HCT116 (cell line): ENCODE measurements around the gene GLT6D1. TPM values are rescaled to one million over a fixed set of nuclear protein-coding genes. Genes with fewer than 3 reads are reported as not detected.

Experiments
- ATAC-seq: fragments of 200-7000 bp; cut with Tn5 transposase; 2 replicates; pipeline ENCODE4 v1.9.1; 2020; ENCODE audit warnings: mild to moderate bottlenecking, moderate library complexity
- BruUV-seq: library from RNA; stranded (reverse); fragments of 400-500 nt; replicated peaks from 2 replicates; lab custom pipeline; 2021; lab: Mats Ljungman, UMichigan
- CTCF ChIA-PET: fragments of 300-600 bp; sonication (Branson Sonifier 250); formaldehyde crosslinking; loops from one replicate; lab custom pipeline; 2021; ENCODE audit warnings: antibody characterized with exemption; lab: Charles Lee
- POLR2A ChIA-PET: fragments of 300-600, 350-600 bp; sonication (Branson Sonifier 250); formaldehyde crosslinking; loops from one replicate; lab custom pipeline; 2021; ENCODE audit warnings: antibody characterized with exemption; lab: Charles Lee
- RAD21 ChIA-PET, 2 experiments: fragments of 300-600 bp; sonication (Branson Sonifier 250); formaldehyde crosslinking; loops; one replicate each; lab custom pipeline; 2023; ENCODE audit warnings: low total read pairs in 2 of 2; ENCODE audit not compliant: uncharacterized antibody in 2 of 2, unreplicated experiment in 2 of 2, low non-redundant PET in 1 of 2; lab: Charles Lee
- DNase-seq: peaks from one replicate; pipeline ENCODE4 v3.0.0-alpha.2; 2010; ENCODE audit warnings: low read depth, low spot score
- H2AFZ ChIP-seq: fragments of 200-600 bp; shearing (Covaris generic), sonication (generic); 2 replicates; pipeline ENCODE4 v1.6.1; 2017; ENCODE audit warnings: low read depth, mixed run types, mixed read lengths, antibody characterized with exemption, low read length; ENCODE audit not compliant: poor library complexity, severe bottlenecking
- H3K27ac ChIP-seq: 2 replicates; pipeline ENCODE4 v1.5.1; 2012; ENCODE audit warnings: low read depth, low read length
- H3K27me3 ChIP-seq: fragments of 200-600 bp; sonication (generic); 2 replicates; pipeline ENCODE4 v1.6.1; 2016; ENCODE audit warnings: mixed run types, low read length, mixed read lengths; ENCODE audit not compliant: insufficient read depth
- H3K36me3 ChIP-seq, 2 experiments: fragments of 200-500 bp in 1 of 2; fragments of 200-600 bp in 1 of 2; sonication (Bioruptor generic) in 1 of 2; sonication (generic) in 1 of 2; 2 replicates each; pipeline versions ENCODE4 v1.5.1 to v1.6.1; 2014 to 2016; ENCODE audit warnings: low read length in 2 of 2, inconsistent platforms in 1 of 2, mixed read lengths in 1 of 2, mixed run types in 1 of 2; ENCODE audit not compliant: insufficient read depth in 2 of 2, control insufficient read depth in 1 of 2
- H3K4me1 ChIP-seq, 2 experiments: fragments of 200-600 bp in 1 of 2; sonication (generic) in 1 of 2; 2 replicates each; pipeline versions ENCODE4 v1.5.1 to v1.6.1; 2012 to 2017; ENCODE audit warnings: low read length in 2 of 2, inconsistent platforms in 1 of 2, mild to moderate bottlenecking in 1 of 2, mixed read lengths in 1 of 2, mixed run types in 1 of 2, moderate library complexity in 1 of 2; ENCODE audit not compliant: insufficient read depth in 2 of 2, control insufficient read depth in 1 of 2
- H3K4me2 ChIP-seq: fragments of 200-600 bp; sonication (generic); 2 replicates; pipeline ENCODE4 v1.6.1; 2017; ENCODE audit warnings: mixed run types, low read length, mixed read lengths
- H3K4me3 ChIP-seq, 2 experiments: fragments of 200-600 bp in 1 of 2; sonication (generic) in 1 of 2; replicated peaks in 1 of 2; 2 replicates each; pipeline ENCODE4 v1.5.1; 2011 to 2016; ENCODE audit warnings: low read length in 2 of 2, control low read depth in 1 of 2, low read depth in 1 of 2, mild to moderate bottlenecking in 1 of 2, mixed read lengths in 1 of 2, mixed run types in 1 of 2
- H3K79me2 ChIP-seq: fragments of 200-600 bp; sonication (generic); 2 replicates; pipeline ENCODE4 v1.6.1; 2017; ENCODE audit warnings: mild to moderate bottlenecking, mixed run types, low read length, moderate library complexity, mixed read lengths; ENCODE audit not compliant: insufficient read depth
- H3K9ac ChIP-seq: fragments of 200-600 bp; sonication (generic); 2 replicates; pipeline ENCODE4 v1.6.1; 2016; ENCODE audit warnings: low read length, mixed read lengths
- H3K9me2 ChIP-seq: fragments of 200-600 bp; sonication (generic), shearing (Covaris generic); 2 replicates; pipeline ENCODE4 v1.6.1; 2017; ENCODE audit warnings: mixed run types, mild to moderate bottlenecking, moderate library complexity; ENCODE audit not compliant: insufficient read depth
- H3K9me3 ChIP-seq, 2 experiments: fragments of 200-500 bp in 1 of 2; fragments of 200-600 bp in 1 of 2; sonication (Bioruptor generic) in 1 of 2; sonication (generic) in 1 of 2; 2 replicates each; pipeline ENCODE4 v1.6.1; 2014 to 2017; ENCODE audit warnings: low read length in 2 of 2, mixed read lengths in 2 of 2, inconsistent platforms in 1 of 2, low read depth in 1 of 2, mild to moderate bottlenecking in 1 of 2, mixed run types in 1 of 2, moderate library complexity in 1 of 2; ENCODE audit not compliant: control insufficient read depth in 1 of 2, insufficient read depth in 1 of 2
- H4K20me1 ChIP-seq: fragments of 200-600 bp; sonication (generic), shearing (Covaris generic); 2 replicates; pipeline ENCODE4 v1.6.1; 2017; ENCODE audit warnings: mixed run types, mild to moderate bottlenecking, moderate library complexity; ENCODE audit not compliant: insufficient read depth
- CBX3 ChIP-seq: IDR thresholded peaks from 2 replicates; pipeline ENCODE4 v1.6.1; 2012; ENCODE audit warnings: low read depth
- CEBPB ChIP-seq: IDR thresholded peaks from 2 replicates; pipeline ENCODE4 v1.6.1; 2012; ENCODE audit warnings: low read depth
- ELF1 ChIP-seq: IDR thresholded peaks from 2 replicates; pipeline ENCODE4 v1.6.1; 2012; ENCODE audit warnings: low read depth, borderline replicate concordance
- EZH2phosphoT487 ChIP-seq: fragments of 200-600 bp; IDR thresholded peaks from 2 replicates; pipeline ENCODE4 v1.6.1; 2018; ENCODE audit warnings: antibody characterized with exemption, borderline replicate concordance
- FOSL1 ChIP-seq: IDR thresholded peaks from 2 replicates; pipeline ENCODE4 v1.6.1; 2012; ENCODE audit warnings: low read depth
- JUND ChIP-seq: IDR thresholded peaks from 2 replicates; pipeline ENCODE4 v1.6.1; 2012
- POLR2A ChIP-seq: IDR thresholded peaks from 2 replicates; pipeline ENCODE4 v1.7.0; 2011; ENCODE audit warnings: borderline replicate concordance; ENCODE audit not compliant: insufficient read depth, insufficient read length; ENCODE audit errors: extremely low read depth
- POLR2AphosphoS5 ChIP-seq: IDR thresholded peaks from 2 replicates; pipeline ENCODE4 v1.6.1; 2011; ENCODE audit warnings: mild to moderate bottlenecking, low read depth, low read length, moderate library complexity
- RAD21 ChIP-seq: IDR thresholded peaks from 2 replicates; pipeline ENCODE4 v1.6.1; 2012; ENCODE audit warnings: low read depth, mild to moderate bottlenecking
- SIN3A ChIP-seq: IDR thresholded peaks from 2 replicates; pipeline ENCODE4 v1.6.1; 2012; ENCODE audit warnings: low read depth
- SP1 ChIP-seq: IDR thresholded peaks from 2 replicates; pipeline ENCODE4 v1.6.1; 2012; ENCODE audit warnings: low read depth
- SRF ChIP-seq: IDR thresholded peaks from 2 replicates; pipeline ENCODE4 v1.6.1; 2012; ENCODE audit warnings: low read depth
- TCF7L2 ChIP-seq: IDR thresholded peaks from 2 replicates; pipeline ENCODE4 v1.7.0; 2011; ENCODE audit warnings: borderline replicate concordance, inconsistent platforms; ENCODE audit not compliant: insufficient read depth, insufficient read length; ENCODE audit errors: extremely low read depth
- YY1 ChIP-seq: IDR thresholded peaks from 2 replicates; pipeline ENCODE4 v1.6.1; 2011; ENCODE audit warnings: low read length, low read depth, moderate library complexity, mild to moderate bottlenecking; ENCODE audit not compliant: insufficient replicate concordance; ENCODE audit errors: extremely low read depth
- ZFX ChIP-seq: fragments of 450-650 bp; IDR thresholded peaks from 2 replicates; pipeline ENCODE4 v1.6.1; 2017
- ZNF274 ChIP-seq: fragments of 200-500 bp; sonication (Bioruptor generic); IDR thresholded peaks from 2 replicates; pipeline ENCODE4 v1.6.1; 2014; ENCODE audit warnings: mild to moderate bottlenecking, low read depth, low read length, inconsistent platforms
- intact Hi-C: fragments of 100-400 bp; cut with micrococcal nuclease; formaldehyde crosslinking; loops from 2 replicates; pipeline ENCODE4 v1.10.0; 2022
- total RNA-seq: library from RNA; stranded (reverse); gene quantifications from one replicate; pipeline ENCODE4 v1.2.1, GENCODE V29; 2021; ENCODE audit not compliant: unreplicated experiment
- TF ChIP-seq, protein P1 (sequence below): IDR thresholded peaks from 2 replicates; pipeline ENCODE4 v1.6.1; 2012; ENCODE audit warnings: low read depth
- TF ChIP-seq, protein P2 (sequence below), 3 experiments: fragments of 200-600 bp in 1 of 3; sonication (generic) in 1 of 3; IDR thresholded peaks in 2 of 3; conservative IDR thresholded peaks in 1 of 3; 2 replicates each; pipeline ENCODE4 v1.5.1; 2012 to 2017; ENCODE audit warnings: low read depth in 2 of 3, low read length in 2 of 3, antibody characterized with exemption in 1 of 3, borderline replicate concordance in 1 of 3, control low read depth in 1 of 3, mild to moderate bottlenecking in 1 of 3, mixed read lengths in 1 of 3, mixed run types in 1 of 3, moderate library complexity in 1 of 3; ENCODE audit not compliant: insufficient read depth in 1 of 3
- TF ChIP-seq, protein P3 (sequence below): IDR thresholded peaks from 2 replicates; pipeline ENCODE4 v1.6.1; 2012
- TF ChIP-seq, protein P4 (sequence below): IDR thresholded peaks from 2 replicates; pipeline ENCODE4 v1.6.1; 2012

Gene GLT6D1
- total RNA-seq, 1 experiment from 2014 or later: not detected

DNA sequence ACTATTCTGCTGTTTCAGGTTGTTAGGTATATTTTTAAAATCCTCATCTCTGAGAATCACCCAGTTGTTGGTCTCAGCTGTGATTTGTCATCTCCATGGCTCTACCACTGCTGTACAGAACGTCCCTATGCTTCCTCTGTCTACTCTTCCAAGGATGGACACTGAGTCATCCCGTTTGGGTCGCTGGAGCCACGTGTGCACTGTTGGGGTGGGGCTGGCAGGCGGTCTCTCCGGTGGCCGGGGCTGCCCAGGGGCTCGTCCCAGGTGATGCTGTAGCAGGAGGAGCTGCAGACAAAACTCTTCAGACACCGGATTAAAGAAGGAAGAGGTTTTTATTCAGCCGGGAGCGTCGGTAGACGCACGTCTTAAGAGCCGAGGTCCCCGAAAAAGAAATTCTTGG is 40.7 kb upstream of the GLT6D1 start:
- no peaks in the 10 kb centered on the region for H3K9me3 ChIP-seq
- intact Hi-C loops: no loop called here
- BruUV-seq: no TSS peak
- H3K9me2 ChIP-seq: no peaks in the 10 kb centered on the region
- no peaks in the 10 kb centered on the region for H4K20me1 ChIP-seq
- H3K79me2 ChIP-seq: no peaks in the 10 kb centered on the region
- no peak overlapping the region for H2AFZ ChIP-seq
- no peaks in the 10 kb centered on the region for H3K4me1 ChIP-seq
- H3K9ac ChIP-seq: no peak overlapping the region
- no peak for TF ChIP-seq POLR2A
- TF ChIP-seq ZFX: no peak
- no peak for TF ChIP-seq ZNF274
- no peak for TF ChIP-seq TCF7L2
- TF ChIP-seq, protein P1, sequence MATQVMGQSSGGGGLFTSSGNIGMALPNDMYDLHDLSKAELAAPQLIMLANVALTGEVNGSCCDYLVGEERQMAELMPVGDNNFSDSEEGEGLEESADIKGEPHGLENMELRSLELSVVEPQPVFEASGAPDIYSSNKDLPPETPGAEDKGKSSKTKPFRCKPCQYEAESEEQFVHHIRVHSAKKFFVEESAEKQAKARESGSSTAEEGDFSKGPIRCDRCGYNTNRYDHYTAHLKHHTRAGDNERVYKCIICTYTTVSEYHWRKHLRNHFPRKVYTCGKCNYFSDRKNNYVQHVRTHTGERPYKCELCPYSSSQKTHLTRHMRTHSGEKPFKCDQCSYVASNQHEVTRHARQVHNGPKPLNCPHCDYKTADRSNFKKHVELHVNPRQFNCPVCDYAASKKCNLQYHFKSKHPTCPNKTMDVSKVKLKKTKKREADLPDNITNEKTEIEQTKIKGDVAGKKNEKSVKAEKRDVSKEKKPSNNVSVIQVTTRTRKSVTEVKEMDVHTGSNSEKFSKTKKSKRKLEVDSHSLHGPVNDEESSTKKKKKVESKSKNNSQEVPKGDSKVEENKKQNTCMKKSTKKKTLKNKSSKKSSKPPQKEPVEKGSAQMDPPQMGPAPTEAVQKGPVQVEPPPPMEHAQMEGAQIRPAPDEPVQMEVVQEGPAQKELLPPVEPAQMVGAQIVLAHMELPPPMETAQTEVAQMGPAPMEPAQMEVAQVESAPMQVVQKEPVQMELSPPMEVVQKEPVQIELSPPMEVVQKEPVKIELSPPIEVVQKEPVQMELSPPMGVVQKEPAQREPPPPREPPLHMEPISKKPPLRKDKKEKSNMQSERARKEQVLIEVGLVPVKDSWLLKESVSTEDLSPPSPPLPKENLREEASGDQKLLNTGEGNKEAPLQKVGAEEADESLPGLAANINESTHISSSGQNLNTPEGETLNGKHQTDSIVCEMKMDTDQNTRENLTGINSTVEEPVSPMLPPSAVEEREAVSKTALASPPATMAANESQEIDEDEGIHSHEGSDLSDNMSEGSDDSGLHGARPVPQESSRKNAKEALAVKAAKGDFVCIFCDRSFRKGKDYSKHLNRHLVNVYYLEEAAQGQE: no peak
- TF ChIP-seq SP1: no peak
- TF ChIP-seq, protein P2, sequence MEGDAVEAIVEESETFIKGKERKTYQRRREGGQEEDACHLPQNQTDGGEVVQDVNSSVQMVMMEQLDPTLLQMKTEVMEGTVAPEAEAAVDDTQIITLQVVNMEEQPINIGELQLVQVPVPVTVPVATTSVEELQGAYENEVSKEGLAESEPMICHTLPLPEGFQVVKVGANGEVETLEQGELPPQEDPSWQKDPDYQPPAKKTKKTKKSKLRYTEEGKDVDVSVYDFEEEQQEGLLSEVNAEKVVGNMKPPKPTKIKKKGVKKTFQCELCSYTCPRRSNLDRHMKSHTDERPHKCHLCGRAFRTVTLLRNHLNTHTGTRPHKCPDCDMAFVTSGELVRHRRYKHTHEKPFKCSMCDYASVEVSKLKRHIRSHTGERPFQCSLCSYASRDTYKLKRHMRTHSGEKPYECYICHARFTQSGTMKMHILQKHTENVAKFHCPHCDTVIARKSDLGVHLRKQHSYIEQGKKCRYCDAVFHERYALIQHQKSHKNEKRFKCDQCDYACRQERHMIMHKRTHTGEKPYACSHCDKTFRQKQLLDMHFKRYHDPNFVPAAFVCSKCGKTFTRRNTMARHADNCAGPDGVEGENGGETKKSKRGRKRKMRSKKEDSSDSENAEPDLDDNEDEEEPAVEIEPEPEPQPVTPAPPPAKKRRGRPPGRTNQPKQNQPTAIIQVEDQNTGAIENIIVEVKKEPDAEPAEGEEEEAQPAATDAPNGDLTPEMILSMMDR (IDR thresholded peaks at IDR 0.05 in 2 of 3, conservative IDR thresholded peaks at IDR 0.05 in 1 of 3; ENCODE audit: borderline replicate concordance in 1 of 3, insufficient read depth in 1 of 3, low read depth in 2 of 3, low read length in 2 of 3): no peak
- no peak for TF ChIP-seq FOSL1
- TF ChIP-seq YY1: no peak
- no peak for TF ChIP-seq CEBPB
- TF ChIP-seq, protein P3, sequence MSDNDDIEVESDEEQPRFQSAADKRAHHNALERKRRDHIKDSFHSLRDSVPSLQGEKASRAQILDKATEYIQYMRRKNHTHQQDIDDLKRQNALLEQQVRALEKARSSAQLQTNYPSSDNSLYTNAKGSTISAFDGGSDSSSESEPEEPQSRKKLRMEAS: no peak
- TF ChIP-seq ELF1: no peak
- no peak for TF ChIP-seq POLR2AphosphoS5
- TF ChIP-seq CBX3: no peak
- no peak for TF ChIP-seq SIN3A
- TF ChIP-seq EZH2phosphoT487: no peak
- no peak for TF ChIP-seq RAD21
- TF ChIP-seq SRF: no peak
- TF ChIP-seq, protein P4, sequence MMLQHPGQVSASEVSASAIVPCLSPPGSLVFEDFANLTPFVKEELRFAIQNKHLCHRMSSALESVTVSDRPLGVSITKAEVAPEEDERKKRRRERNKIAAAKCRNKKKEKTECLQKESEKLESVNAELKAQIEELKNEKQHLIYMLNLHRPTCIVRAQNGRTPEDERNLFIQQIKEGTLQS: no peak
- TF ChIP-seq JUND: no peak
- H3K36me3 ChIP-seq: no peaks in the 10 kb centered on the region
- RAD21 ChIA-PET: no interaction called here
- ATAC-seq (no peak), DNase-seq (no peak)
- no peak overlapping the region for H3K27ac ChIP-seq
- POLR2A ChIA-PET: no interaction called here
- CTCF ChIA-PET: no interaction called here
- no peaks in the 10 kb centered on the region for H3K27me3 ChIP-seq
- no peak overlapping the region for H3K4me2 ChIP-seq
- H3K4me3 ChIP-seq: no peak overlapping the region
